K562 (cell line): ENCODE data around the gene PLEKHM2. TPM values are rescaled to one million over a fixed set of nuclear protein-coding genes. Genes with fewer than 3 reads are reported as not detected.

Source experiments
- BACH1 ChIP-seq: fragments of 200-800 bp; sonication (Bioruptor generic); IDR thresholded peaks from 2 replicates; pipeline ENCODE4 v1.6.1; 2016; ENCODE audit warnings: missing genetic modification characterization, missing compliant biosample characterization
- ETV5 ChIP-seq: sonication (generic); formaldehyde crosslinking; IDR thresholded peaks from 2 replicates; pipeline ENCODE4 v1.4.0; 2020; ENCODE audit warnings: low read depth, mild to moderate bottlenecking, missing genetic modification reagents
- FOXM1 ChIP-seq, 2 experiments: fragments of 450-650 bp in 1 of 2; sonication (generic) in 1 of 2; formaldehyde crosslinking in 1 of 2; IDR thresholded peaks; 2 replicates each; pipeline versions ENCODE4 v1.6.1 to v1.9.0; 2017 to 2022; ENCODE audit warnings: low read depth in 2 of 2, mild to moderate bottlenecking in 2 of 2, missing genetic modification reagents in 1 of 2, moderate library complexity in 1 of 2
- KLF6 ChIP-seq: fragments of 250-450 bp; sonication (Bioruptor Pico); IDR thresholded peaks from 2 replicates; pipeline ENCODE4 v1.4.0; 2020; ENCODE audit warnings: mild to moderate bottlenecking, moderate library complexity, borderline replicate concordance
- MAFK ChIP-seq: IDR thresholded peaks from 2 replicates; pipeline ENCODE4 v1.6.1; 2011; ENCODE audit warnings: low read length, improper control_type of control experiment
- MTA3 ChIP-seq: fragments of 450-650 bp; formaldehyde crosslinking; IDR thresholded peaks from 2 replicates; pipeline ENCODE4 v1.6.1; 2017; ENCODE audit warnings: mild to moderate bottlenecking, borderline replicate concordance
- POLR2AphosphoS5 ChIP-seq: IDR thresholded peaks from 2 replicates; pipeline ENCODE4 v1.6.1; 2011; ENCODE audit warnings: mild to moderate bottlenecking, low read depth, low read length, moderate library complexity; ENCODE audit not compliant: control insufficient read depth, insufficient read depth
- RBM25 ChIP-seq: fragments of 200-400 bp; formaldehyde crosslinking; IDR thresholded peaks from 2 replicates; pipeline ENCODE4 v1.6.1; 2018; ENCODE audit warnings: low read length, low read depth, moderate library complexity; ENCODE audit not compliant: severe bottlenecking
- SAP30 ChIP-seq: fragments of 200-600 bp; sonication (generic); IDR thresholded peaks from 2 replicates; pipeline ENCODE4 v1.6.1; 2012; ENCODE audit warnings: borderline replicate concordance, low read depth, mild to moderate bottlenecking, moderate library complexity, low read length, control low read depth, inconsistent platforms; ENCODE audit not compliant: insufficient read depth, poor library complexity, severe bottlenecking
- TEAD1 ChIP-seq, 2 experiments: fragments of 450-650 bp in 1 of 2; sonication (generic) in 1 of 2; formaldehyde crosslinking; IDR thresholded peaks; 2 replicates each; pipeline versions ENCODE4 v1.4.0 to v1.8.0; 2020 to 2022; ENCODE audit warnings: mild to moderate bottlenecking in 2 of 2, missing genetic modification reagents in 1 of 2
- ZBED1 ChIP-seq: IDR thresholded peaks from 2 replicates; pipeline ENCODE4 v1.6.1; 2014
- ZNF274 ChIP-seq: IDR thresholded peaks from 2 replicates; pipeline ENCODE4 v1.6.1; 2011; ENCODE audit warnings: low read depth, mild to moderate bottlenecking, low read length, moderate library complexity, borderline replicate concordance
- polyA plus RNA-seq, 8 experiments: library from polyadenylated mRNA; depleted of rRNA in 4 of 8; stranded (reverse) in 5 of 8; unstranded in 3 of 8; fragments of >200 nt; fragmentation: Nextera tagmentation in 2 of 8; fragmentation: Illumina TruSeq in 1 of 8; extraction: Ambion mirVana in 2 of 8; extraction: Trizol in 1 of 8; gene quantifications; 2 replicates each; pipeline versions ENCODE4 v1.2.1 to v1.2.3, GENCODE V29; 2011 to 2014; ENCODE audit warnings: inconsistent platforms in 1 of 8, missing spikeins in 1 of 8
- total RNA-seq, 7 experiments: library from RNA; depleted of rRNA in 6 of 7; stranded (reverse); fragments of >200 nt in 6 of 7; fragmentation: Illumina TruSeq in 2 of 7; extraction: Trizol in 2 of 7; gene quantifications; 2 replicates each; pipeline versions ENCODE4 v1.2.1 to v1.2.3, GENCODE V29; 2011 to 2021; ENCODE audit warnings: low replicate concordance in 1 of 7
- TF ChIP-seq, protein P1 (sequence below): fragments of 450-650 bp; IDR thresholded peaks from 2 replicates; pipeline ENCODE4 v1.6.1; 2017; ENCODE audit warnings: antibody characterized with exemption
- TF ChIP-seq, protein P2 (sequence below), 2 experiments: fragments of 200-800 bp in 1 of 2; sonication (Bioruptor generic) in 1 of 2; sonication (generic) in 1 of 2; formaldehyde crosslinking in 1 of 2; IDR thresholded peaks in 1 of 2; conservative IDR thresholded peaks in 1 of 2; 2 replicates each; pipeline versions ENCODE4 v1.5.0 to v1.6.1; 2016 to 2020; ENCODE audit warnings: missing compliant biosample characterization in 1 of 2, missing genetic modification characterization in 1 of 2, missing genetic modification reagents in 1 of 2
- TF ChIP-seq, protein P3 (sequence below): sonication (generic); IDR thresholded peaks from 2 replicates; pipeline ENCODE4 v1.6.1; 2016
- TF ChIP-seq, protein P4 (sequence below), 2 experiments: fragments of 450-650 bp in 1 of 2; sonication (generic) in 1 of 2; formaldehyde crosslinking in 1 of 2; IDR thresholded peaks in 1 of 2; conservative IDR thresholded peaks in 1 of 2; 2 replicates each; pipeline versions ENCODE4 v1.6.1 to v1.8.1; 2016 to 2023; ENCODE audit warnings: mild to moderate bottlenecking in 2 of 2, moderate library complexity in 2 of 2, inconsistent platforms in 1 of 2, missing genetic modification reagents in 1 of 2
- TF ChIP-seq, protein P5 (sequence below): sonication (generic); formaldehyde crosslinking; IDR thresholded peaks from 2 replicates; pipeline ENCODE4 v1.8.0; 2022; ENCODE audit warnings: mild to moderate bottlenecking, missing genetic modification reagents
- TF ChIP-seq, protein P6 (sequence below): sonication (generic); formaldehyde crosslinking; IDR thresholded peaks from 2 replicates; pipeline ENCODE4 v1.8.1; 2023; ENCODE audit warnings: mild to moderate bottlenecking, missing genetic modification reagents

Gene PLEKHM2
- total and polyA plus RNA-seq, 9 of the 15 experiments (the other 6 are each of a cell fraction or from before 2014, with no cell fraction given): 0.27 to 63.7 (median 33.2) TPM

DNA sequence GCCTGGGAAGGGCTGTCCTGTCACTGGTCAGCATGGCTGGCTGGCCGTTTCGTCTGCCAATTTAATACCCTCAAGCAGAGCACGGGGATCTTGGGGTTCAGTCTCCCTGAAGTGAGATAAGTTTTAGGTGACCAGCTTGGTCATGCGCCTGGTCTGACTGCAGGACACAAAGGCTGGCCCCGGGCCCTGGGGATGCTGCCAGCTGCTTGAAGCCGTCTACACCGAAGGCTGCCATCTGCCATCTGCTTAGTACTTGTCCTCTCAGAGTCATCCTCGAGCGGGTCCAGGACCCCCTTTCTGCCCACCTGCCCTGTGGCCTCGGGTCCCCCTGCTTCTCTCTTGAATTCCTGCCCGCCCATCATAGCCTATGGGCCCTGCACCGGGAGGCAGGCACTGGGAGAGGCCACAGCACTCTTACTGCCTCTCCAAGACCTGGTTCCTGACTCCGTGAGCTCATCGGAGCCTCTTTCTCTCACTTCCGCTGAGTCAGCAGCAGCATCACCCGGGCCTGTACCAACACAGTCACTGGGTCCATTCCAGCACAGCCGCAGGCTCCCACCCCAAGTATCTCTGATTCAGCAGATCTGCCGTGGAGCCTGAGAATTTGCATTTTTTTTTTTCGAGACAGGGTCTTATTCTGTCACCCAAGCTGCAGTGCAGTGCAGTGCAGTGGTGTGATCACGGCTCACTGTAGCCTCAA, 81.5 kb downstream of the PLEKHM2 start (continued):
- TF ChIP-seq, protein P1, sequence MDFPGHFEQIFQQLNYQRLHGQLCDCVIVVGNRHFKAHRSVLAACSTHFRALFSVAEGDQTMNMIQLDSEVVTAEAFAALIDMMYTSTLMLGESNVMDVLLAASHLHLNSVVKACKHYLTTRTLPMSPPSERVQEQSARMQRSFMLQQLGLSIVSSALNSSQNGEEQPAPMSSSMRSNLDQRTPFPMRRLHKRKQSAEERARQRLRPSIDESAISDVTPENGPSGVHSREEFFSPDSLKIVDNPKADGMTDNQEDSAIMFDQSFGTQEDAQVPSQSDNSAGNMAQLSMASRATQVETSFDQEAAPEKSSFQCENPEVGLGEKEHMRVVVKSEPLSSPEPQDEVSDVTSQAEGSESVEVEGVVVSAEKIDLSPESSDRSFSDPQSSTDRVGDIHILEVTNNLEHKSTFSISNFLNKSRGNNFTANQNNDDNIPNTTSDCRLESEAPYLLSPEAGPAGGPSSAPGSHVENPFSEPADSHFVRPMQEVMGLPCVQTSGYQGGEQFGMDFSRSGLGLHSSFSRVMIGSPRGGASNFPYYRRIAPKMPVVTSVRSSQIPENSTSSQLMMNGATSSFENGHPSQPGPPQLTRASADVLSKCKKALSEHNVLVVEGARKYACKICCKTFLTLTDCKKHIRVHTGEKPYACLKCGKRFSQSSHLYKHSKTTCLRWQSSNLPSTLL: no peak
- TF ChIP-seq, protein P2, sequence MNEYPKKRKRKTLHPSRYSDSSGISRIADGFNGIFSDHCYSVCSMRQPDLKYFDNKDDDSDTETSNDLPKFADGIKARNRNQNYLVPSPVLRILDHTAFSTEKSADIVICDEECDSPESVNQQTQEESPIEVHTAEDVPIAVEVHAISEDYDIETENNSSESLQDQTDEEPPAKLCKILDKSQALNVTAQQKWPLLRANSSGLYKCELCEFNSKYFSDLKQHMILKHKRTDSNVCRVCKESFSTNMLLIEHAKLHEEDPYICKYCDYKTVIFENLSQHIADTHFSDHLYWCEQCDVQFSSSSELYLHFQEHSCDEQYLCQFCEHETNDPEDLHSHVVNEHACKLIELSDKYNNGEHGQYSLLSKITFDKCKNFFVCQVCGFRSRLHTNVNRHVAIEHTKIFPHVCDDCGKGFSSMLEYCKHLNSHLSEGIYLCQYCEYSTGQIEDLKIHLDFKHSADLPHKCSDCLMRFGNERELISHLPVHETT (CRISPR knock-in tag; conservative IDR thresholded peaks at IDR 0.05 in 1 of 2, IDR thresholded peaks at IDR 0.05 in 1 of 2): no peak
- TF ChIP-seq MAFK: peak; percentile 98
- no peak for TF ChIP-seq ZNF274
- TF ChIP-seq RBM25: no peak
- no peak for TF ChIP-seq FOXM1 (IDR thresholded peaks at IDR 0.05; ENCODE audit: low read depth)
- TF ChIP-seq FOXM1 (CRISPR knock-in tag; IDR thresholded peaks at IDR 0.05; ENCODE audit: low read depth): no peak
- TF ChIP-seq, protein P3, sequence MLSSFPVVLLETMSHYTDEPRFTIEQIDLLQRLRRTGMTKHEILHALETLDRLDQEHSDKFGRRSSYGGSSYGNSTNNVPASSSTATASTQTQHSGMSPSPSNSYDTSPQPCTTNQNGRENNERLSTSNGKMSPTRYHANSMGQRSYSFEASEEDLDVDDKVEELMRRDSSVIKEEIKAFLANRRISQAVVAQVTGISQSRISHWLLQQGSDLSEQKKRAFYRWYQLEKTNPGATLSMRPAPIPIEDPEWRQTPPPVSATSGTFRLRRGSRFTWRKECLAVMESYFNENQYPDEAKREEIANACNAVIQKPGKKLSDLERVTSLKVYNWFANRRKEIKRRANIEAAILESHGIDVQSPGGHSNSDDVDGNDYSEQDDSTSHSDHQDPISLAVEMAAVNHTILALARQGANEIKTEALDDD: no peak
- no peak for TF ChIP-seq TEAD1 (CRISPR knock-in tag; IDR thresholded peaks at IDR 0.05)
- TF ChIP-seq, protein P4, sequence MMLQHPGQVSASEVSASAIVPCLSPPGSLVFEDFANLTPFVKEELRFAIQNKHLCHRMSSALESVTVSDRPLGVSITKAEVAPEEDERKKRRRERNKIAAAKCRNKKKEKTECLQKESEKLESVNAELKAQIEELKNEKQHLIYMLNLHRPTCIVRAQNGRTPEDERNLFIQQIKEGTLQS (IDR thresholded peaks at IDR 0.05): peak; percentile 80
- TF ChIP-seq, protein P4 (CRISPR knock-in tag; conservative IDR thresholded peaks at IDR 0.05): no peak
- no peak for TF ChIP-seq POLR2AphosphoS5
- TF ChIP-seq KLF6 (CRISPR knock-in tag): no peak
- no peak for TF ChIP-seq SAP30
- TF ChIP-seq BACH1 (tag): peak; percentile 89
- no peak for TF ChIP-seq ETV5 (CRISPR knock-in tag)
- no peak for TF ChIP-seq ZBED1
- no peak for TF ChIP-seq MTA3
- TF ChIP-seq, protein P5, sequence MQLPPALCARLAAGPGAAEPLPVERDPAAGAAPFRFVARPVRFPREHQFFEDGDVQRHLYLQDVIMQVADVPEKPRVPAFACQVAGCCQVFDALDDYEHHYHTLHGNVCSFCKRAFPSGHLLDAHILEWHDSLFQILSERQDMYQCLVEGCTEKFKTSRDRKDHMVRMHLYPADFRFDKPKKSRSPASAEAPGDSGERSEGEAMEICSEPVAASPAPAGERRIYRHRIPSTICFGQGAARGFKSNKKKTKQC (CRISPR knock-in tag): no peak
- TF ChIP-seq, protein P6, sequence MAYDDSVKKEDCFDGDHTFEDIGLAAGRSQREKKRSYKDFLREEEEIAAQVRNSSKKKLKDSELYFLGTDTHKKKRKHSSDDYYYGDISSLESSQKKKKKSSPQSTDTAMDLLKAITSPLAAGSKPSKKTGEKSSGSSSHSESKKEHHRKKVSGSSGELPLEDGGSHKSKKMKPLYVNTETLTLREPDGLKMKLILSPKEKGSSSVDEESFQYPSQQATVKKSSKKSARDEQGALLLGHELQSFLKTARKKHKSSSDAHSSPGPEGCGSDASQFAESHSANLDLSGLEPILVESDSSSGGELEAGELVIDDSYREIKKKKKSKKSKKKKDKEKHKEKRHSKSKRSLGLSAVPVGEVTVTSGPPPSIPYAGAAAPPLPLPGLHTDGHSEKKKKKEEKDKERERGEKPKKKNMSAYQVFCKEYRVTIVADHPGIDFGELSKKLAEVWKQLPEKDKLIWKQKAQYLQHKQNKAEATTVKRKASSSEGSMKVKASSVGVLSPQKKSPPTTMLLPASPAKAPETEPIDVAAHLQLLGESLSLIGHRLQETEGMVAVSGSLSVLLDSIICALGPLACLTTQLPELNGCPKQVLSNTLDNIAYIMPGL (CRISPR knock-in tag): no peak
